Upper lobe of right lung (tissue), 1 donor: ENCODE measurements around the gene KISS1. TPM values are rescaled to one million over a fixed set of nuclear protein-coding genes. Genes with fewer than 3 reads are reported as not detected.
"Not testable (repeated sequence)": the region's sequence is repeated elsewhere in the genome, so short reads cannot be mapped to it uniquely, and the experiment has no call there.

ENCODE experiments used
- ATAC-seq: fragments of 200-7000 bp; cut with Tn5 transposase; one replicate; pipeline ENCODE4 v1.9.1; 2020; ENCODE audit warnings: mild to moderate bottlenecking, moderate library complexity
- DNase-seq: peaks from one replicate; pipeline ENCODE4 v3.0.0-alpha.2; 2020
- H3K27ac ChIP-seq: fragments of 200-600 bp; one replicate; pipeline ENCODE4 v1.8.0; 2022
- H3K27me3 ChIP-seq: fragments of 200-600 bp; one replicate; pipeline ENCODE4 v1.8.0; 2022; ENCODE audit warnings: mild to moderate bottlenecking
- H3K36me3 ChIP-seq: fragments of 200-600 bp; one replicate; pipeline ENCODE4 v1.8.0; 2022
- H3K4me1 ChIP-seq: fragments of 200-600 bp; one replicate; pipeline ENCODE4 v1.8.0; 2022
- H3K4me3 ChIP-seq: fragments of 200-600 bp; one replicate; pipeline ENCODE4 v1.8.0; 2022; ENCODE audit warnings: mild to moderate bottlenecking
- H3K9me3 ChIP-seq: fragments of 200-600 bp; one replicate; pipeline ENCODE4 v1.8.0; 2022
- CTCF ChIP-seq: fragments of 200-600 bp; IDR thresholded peaks from one replicate; pipeline ENCODE4 v1.8.0; 2022; ENCODE audit warnings: antibody characterized with exemption
- intact Hi-C: fragments of 100-400 bp; cut with DNase I; formaldehyde crosslinking; loops from one replicate; pipeline ENCODE4 v1.11.0; 2022
- long read RNA-seq: library from polyadenylated mRNA; unstranded; transcript quantifications from one replicate; pipeline ENCODE4 v2.0.0, GENCODE V29; 2021
- total RNA-seq: library from RNA; stranded (reverse); fragmentation: NEBNext Ultra II Directional; extraction: Animal tissue kit (Norgen Biotek cat#: 25700); gene quantifications from one replicate; pipeline ENCODE4 v1.2.1, GENCODE V29; 2021
- donor health status: DM: no; HTN: yes; CAD: no; lungs with severe emphysema.

The KISS1 gene, protein sequence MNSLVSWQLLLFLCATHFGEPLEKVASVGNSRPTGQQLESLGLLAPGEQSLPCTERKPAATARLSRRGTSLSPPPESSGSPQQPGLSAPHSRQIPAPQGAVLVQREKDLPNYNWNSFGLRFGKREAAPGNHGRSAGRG
- 2.9 TPM for total RNA-seq
- long read RNA-seq, result 0 reads

GRCh38 chr1:204196068-204196795 is at the start of gene KISS1:
Gene KISS1, minus strand, starts transcription at chr1:204196491. Its CDS starts 3,615 bp downstream, at chr1:204192876.
- no peak for DNase-seq

GRCh38 chr1:204242920-204243319 is 46.6 kb upstream of the KISS1 start:
- no peaks in the 10 kb centered on the region for H3K4me1 ChIP-seq
- no peak overlapping the region for H3K4me3 ChIP-seq
- H3K27me3 ChIP-seq, result no peaks in the 10 kb centered on the region
- no peak for TF ChIP-seq CTCF
- ATAC-seq (peak; percentile 31), DNase-seq (no peak)
- H3K27ac ChIP-seq, result no peak overlapping the region
- no peaks in the 10 kb centered on the region for H3K36me3 ChIP-seq
- no peaks in the 10 kb centered on the region for H3K9me3 ChIP-seq
- intact Hi-C loops, result no loop called here

More at GRCh38 chr1:204196068-204196795, at the start of gene KISS1:
- Histone ChIP-seq H3K4me1 (no peaks in the 10 kb centered on the region), H3K27me3 (peaks cover 4% of the 10 kb centered on the region), H3K9me3 (no peaks in the 10 kb centered on the region), H3K4me3 (no peak within 1 kb of the TSS), H3K27ac (no peak within 1 kb of the TSS), H3K36me3 (no peaks in the 10 kb centered on the region)
- intact Hi-C loops, result no loop called here
- no peak for ATAC-seq
- TF ChIP-seq CTCF, result no peak

DNA sequence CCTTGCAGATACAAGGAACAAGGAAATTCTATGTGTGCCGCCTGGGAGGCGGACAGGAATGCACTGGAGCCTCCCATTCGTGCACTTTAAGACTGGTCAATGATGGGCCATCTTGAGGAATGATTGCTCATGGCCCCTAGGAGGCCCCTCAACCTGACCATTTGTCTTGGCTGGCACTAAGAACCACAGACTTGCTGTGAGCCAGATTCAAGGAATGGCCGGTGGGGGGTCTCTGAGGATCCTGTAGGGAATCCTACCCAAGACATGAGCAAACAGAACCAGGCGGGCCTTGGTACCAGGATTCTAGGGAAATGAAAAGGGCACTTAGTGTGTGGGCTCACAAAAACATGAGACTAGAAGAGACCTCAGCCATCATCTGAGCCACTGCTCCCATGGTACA is 45.6 kb upstream of the KISS1 start:
- Histone ChIP-seq H3K4me1 (no peaks in the 10 kb centered on the region), H3K27ac (no peak overlapping the region), H3K36me3 (no peaks in the 10 kb centered on the region), H3K4me3 (no peak overlapping the region), H3K27me3 (no peaks in the 10 kb centered on the region), H3K9me3 (no peaks in the 10 kb centered on the region)
- no peak for TF ChIP-seq CTCF
- DNase-seq (no peak), ATAC-seq (no peak)
- intact Hi-C loops, result no loop called here

DNA sequence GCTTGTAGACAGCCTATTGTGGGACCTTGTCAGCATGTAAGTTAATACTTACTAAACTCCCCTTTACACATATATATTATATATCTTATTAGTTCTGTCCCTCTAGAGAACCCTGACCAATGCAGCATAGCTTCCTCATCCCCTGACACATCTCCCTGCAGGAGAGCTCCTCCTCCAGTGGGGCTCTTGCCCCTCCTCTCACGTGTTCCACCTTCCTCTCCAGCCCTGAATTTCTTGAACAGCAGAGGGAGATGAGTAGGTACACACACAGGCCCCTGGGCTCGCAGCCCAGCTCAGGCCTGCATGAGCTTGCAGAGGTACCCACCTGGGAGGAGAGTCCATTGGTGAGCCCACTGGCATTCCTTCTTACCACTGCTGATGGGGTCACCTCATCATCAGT is 44.8 kb upstream of the KISS1 start:
- intact Hi-C loops, result no loop called here
- no peaks in the 10 kb centered on the region for H3K36me3 ChIP-seq
- H3K9me3 ChIP-seq, result no peaks in the 10 kb centered on the region
- no peaks in the 10 kb centered on the region for H3K27me3 ChIP-seq
- no peak overlapping the region for H3K27ac ChIP-seq
- DNase-seq (no peak), ATAC-seq (peak; percentile 30)
- TF ChIP-seq CTCF, result no peak
- H3K4me3 ChIP-seq, result no peak overlapping the region
- no peaks in the 10 kb centered on the region for H3K4me1 ChIP-seq

DNA sequence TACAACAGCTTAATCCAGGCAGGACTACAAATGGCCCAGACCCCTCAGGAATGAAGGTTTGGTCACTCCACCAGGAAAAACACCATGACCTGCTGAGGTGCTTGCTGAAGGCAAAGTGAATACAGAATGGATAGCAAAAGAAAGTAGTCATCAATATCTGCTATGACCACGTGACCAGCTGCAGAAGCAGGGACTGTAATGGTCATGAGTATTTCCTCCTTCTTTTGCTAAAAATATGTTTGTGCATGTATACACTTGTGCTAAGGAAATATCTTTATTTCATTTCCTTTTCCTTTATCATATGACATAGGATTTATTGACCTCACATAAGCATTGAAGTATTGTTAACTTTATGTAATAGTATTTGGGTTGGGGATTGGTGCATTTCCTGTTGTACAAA is 43.9 kb upstream of the KISS1 start:
- no peak for TF ChIP-seq CTCF
- Histone ChIP-seq H3K4me1 (no peaks in the 10 kb centered on the region), H3K27ac (no peak overlapping the region), H3K27me3 (no peaks in the 10 kb centered on the region), H3K36me3 (no peaks in the 10 kb centered on the region), H3K9me3 (no peaks in the 10 kb centered on the region), H3K4me3 (no peak overlapping the region)
- intact Hi-C loops, result no loop called here
- ATAC-seq (no peak), DNase-seq (no peak)

DNA sequence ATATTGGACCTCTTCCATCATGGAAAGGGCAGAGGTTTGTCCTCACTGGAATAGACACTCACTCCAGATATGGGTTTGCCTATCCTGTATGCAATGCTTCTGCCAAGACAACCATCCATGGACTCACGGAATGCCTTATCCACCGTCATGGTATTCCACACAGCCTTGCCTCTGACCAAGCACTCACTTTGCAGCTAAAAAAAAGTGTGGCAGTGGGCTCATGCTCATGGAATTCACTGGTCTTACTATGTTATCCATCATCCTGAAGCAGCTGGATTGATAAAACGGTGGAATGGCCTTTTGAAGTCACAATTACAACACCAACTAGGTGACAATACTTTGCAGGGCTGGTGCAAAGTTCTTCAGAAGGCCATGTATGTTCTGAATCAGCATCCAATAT is 43.1 kb upstream of the KISS1 start:
- ATAC-seq, H3K27me3 ChIP-seq, H3K9me3 ChIP-seq, intact Hi-C loops, DNase-seq, H3K36me3 ChIP-seq, H3K27ac ChIP-seq, H3K4me1 ChIP-seq, H3K4me3 ChIP-seq: not testable (repeated sequence)

GRCh38 chr1:204238520-204238919 is 42.2 kb upstream of the KISS1 start:
- DNase-seq, H3K9me3 ChIP-seq, H3K36me3 ChIP-seq, ATAC-seq, H3K4me1 ChIP-seq, intact Hi-C loops, H3K4me3 ChIP-seq, H3K27me3 ChIP-seq, H3K27ac ChIP-seq: not testable (repeated sequence)

GRCh38 chr1:204237515-204237914 is 41.2 kb upstream of the KISS1 start:
- intact Hi-C loops, H3K27me3 ChIP-seq, H3K4me3 ChIP-seq, DNase-seq, H3K27ac ChIP-seq, ATAC-seq, H3K36me3 ChIP-seq, H3K9me3 ChIP-seq, H3K4me1 ChIP-seq: not testable (repeated sequence)
